Left renal pelvis (tissue), 4 donors: Measurements from ENCODE around the gene ASXL1. TPM values are rescaled to one million over a fixed set of nuclear protein-coding genes. Genes with fewer than 3 reads are reported as not detected.

ENCODE experiments used
- DNase-seq, 4 donors: peaks; one replicate each; pipeline ENCODE4 v3.0.0-alpha.2; 2013; ENCODE audit warnings: low read depth in 4 of 4, low spot score in 3 of 4
- polyA plus RNA-seq, 4 donors: library from polyadenylated mRNA; unstranded; fragments of 120-200 nt; gene quantifications; one replicate each; pipeline ENCODE4 v1.2.1, GENCODE V29; 2013; ENCODE audit not compliant: insufficient read length in 4 of 4

Gene ASXL1
- polyA plus RNA-seq, 4 donors: 59.5 to 76.0 (median 67.6) TPM

DNA sequence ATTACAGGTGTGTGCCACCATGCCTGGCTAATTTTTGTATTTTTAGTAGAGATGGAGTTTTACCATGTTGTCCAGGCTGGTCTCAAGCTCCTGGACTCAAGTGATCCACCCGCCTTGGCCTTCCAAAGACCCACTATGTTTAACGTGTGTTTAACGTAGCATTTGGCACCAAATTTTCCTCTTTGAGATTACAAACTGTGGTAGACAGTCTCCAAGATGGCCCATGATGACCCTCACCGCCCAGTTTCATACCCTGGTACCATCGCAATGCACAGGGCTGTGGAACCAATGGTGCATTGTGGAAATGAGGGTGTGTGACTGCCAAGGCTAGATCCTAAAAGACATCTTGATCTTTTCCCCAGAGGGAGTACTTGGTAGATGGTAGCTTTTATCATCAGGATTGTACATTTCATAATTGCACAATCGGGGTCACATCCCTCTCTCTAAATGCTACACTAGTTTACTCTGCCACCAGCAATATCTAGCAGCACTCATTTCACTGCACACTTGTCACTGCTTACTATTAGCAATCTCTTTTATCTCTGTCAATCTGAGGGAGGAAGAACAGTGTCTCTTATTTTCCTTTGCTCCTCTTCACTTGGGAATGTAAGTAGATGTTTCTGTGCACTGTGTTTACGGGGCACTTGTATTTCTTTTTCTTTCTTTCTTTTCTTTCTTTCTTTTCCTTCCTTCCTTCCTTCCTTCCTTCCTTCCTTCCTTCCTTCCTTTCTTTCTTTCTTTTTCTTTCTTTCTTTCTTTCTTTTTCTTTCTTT lies 130.1 kb downstream of the ASXL1 start:
- no peak for DNase-seq

Other genes with a start within 250 kb of the ASXL1 start
- gene TM9SF4, start 248.6 kb upstream of the ASXL1 start, polyA plus RNA-seq: 10 to 100 TPM; 67.1 to 69.1 (median 67.9) TPM
- gene PLAGL2, start 150.6 kb upstream of the ASXL1 start, polyA plus RNA-seq: 10 to 100 TPM; 14.5 to 22.2 (median 21.2) TPM
- 10 to 100 TPM; 42.3 to 49.6 (median 45.9) TPM for gene POFUT1, start 150.5 kb upstream of the ASXL1 start, polyA plus RNA-seq
- gene KIF3B, start 80.7 kb upstream of the ASXL1 start, polyA plus RNA-seq: 10 to 100 TPM; 30.4 to 49.5 (median 40.1) TPM
- 10 to 100 TPM; 48.4 to 67.1 (median 56.0) TPM for gene NOL4L, start 227.0 kb downstream of the ASXL1 start, polyA plus RNA-seq